HEK293T (cell line): ENCODE data around the gene SEL1L.

Experiments used
- ARNT ChIP-seq: fragments of 450-650 bp; IDR thresholded peaks from 2 replicates; pipeline ENCODE4 v1.6.1; 2017; ENCODE audit warnings: mild to moderate bottlenecking
- BHLHE40 ChIP-seq: fragments of 450-650 bp; IDR thresholded peaks from 2 replicates; pipeline ENCODE4 v1.6.1; 2016; ENCODE audit warnings: mild to moderate bottlenecking, moderate library complexity, borderline replicate concordance
- ELF4 ChIP-seq: fragments of 450-650 bp; IDR thresholded peaks from 2 replicates; pipeline ENCODE4 v1.6.1; 2017; ENCODE audit warnings: antibody characterized with exemption
- FOXA1 ChIP-seq: fragments of 450-650 bp; IDR thresholded peaks from 2 replicates; pipeline ENCODE4 v1.6.1; 2016; ENCODE audit warnings: mild to moderate bottlenecking
- FOXK2 ChIP-seq: fragments of 450-650 bp; IDR thresholded peaks from 2 replicates; pipeline ENCODE4 v1.6.1; 2016; ENCODE audit warnings: mild to moderate bottlenecking
- FOXM1 ChIP-seq: fragments of 450-650 bp; IDR thresholded peaks from 2 replicates; pipeline ENCODE4 v1.6.1; 2017; ENCODE audit warnings: mild to moderate bottlenecking, borderline replicate concordance
- HDGF ChIP-seq: fragments of 450-650 bp; IDR thresholded peaks from 2 replicates; pipeline ENCODE4 v1.6.1; 2017; ENCODE audit warnings: antibody characterized with exemption, borderline replicate concordance
- LEF1 ChIP-seq: fragments of 450-650 bp; IDR thresholded peaks from 2 replicates; pipeline ENCODE4 v1.6.1; 2017; ENCODE audit warnings: mild to moderate bottlenecking, borderline replicate concordance
- PKNOX1 ChIP-seq: fragments of 450-650 bp; IDR thresholded peaks from 2 replicates; pipeline ENCODE4 v1.6.1; 2016
- SP1 ChIP-seq: fragments of 450-650 bp; IDR thresholded peaks from 2 replicates; pipeline ENCODE4 v1.6.1; 2017
- SUZ12 ChIP-seq: fragments of 450-650 bp; IDR thresholded peaks from 2 replicates; pipeline ENCODE4 v1.6.1; 2016; ENCODE audit warnings: mild to moderate bottlenecking
- TARDBP ChIP-seq: fragments of 450-650 bp; IDR thresholded peaks from 2 replicates; pipeline ENCODE4 v1.6.1; 2016
- ZNF384 ChIP-seq: fragments of 450-650 bp; IDR thresholded peaks from 2 replicates; pipeline ENCODE4 v1.6.1; 2016

- TF ChIP-seq ELF4, result no peak
- TF ChIP-seq FOXM1, result no peak
- no peak for TF ChIP-seq ARNT
- no peak for TF ChIP-seq ZNF384
- no peak for TF ChIP-seq HDGF
- no peak for TF ChIP-seq TARDBP
- TF ChIP-seq FOXK2, result no peak
- TF ChIP-seq PKNOX1, result no peak
- TF ChIP-seq SUZ12, result no peak
- no peak for TF ChIP-seq FOXA1
- TF ChIP-seq BHLHE40, result no peak
- no peak for TF ChIP-seq LEF1
- no peak for TF ChIP-seq SP1
These were observed 52.9 kb downstream of the SEL1L start for GRCh38 chr14:81480741-81481140.
